GM12875 (cell line): ENCODE results near the gene TEX48.

Experiments used
- H3K4me3 ChIP-seq: one replicate; pipeline ENCODE4 v1.5.1; 2011; ENCODE audit warnings: low read depth, low read length, control low read depth
- CTCF ChIP-seq: IDR thresholded peaks from 2 replicates; pipeline ENCODE4 v1.5.1; 2011; ENCODE audit warnings: low read depth, mild to moderate bottlenecking, control low read depth, inconsistent platforms, low read length, moderate library complexity, borderline replicate concordance; ENCODE audit not compliant: insufficient read depth

The TEX48 gene

GRCh38 chr9:114688379-114688778, 6.4 kb upstream of the TEX48 start:
- no peak for TF ChIP-seq CTCF
- no peak overlapping the region for H3K4me3 ChIP-seq

- TF ChIP-seq CTCF: no peak
- no peak overlapping the region for H3K4me3 ChIP-seq
These were observed 5.0 kb upstream of the TEX48 start for GRCh38 chr9:114687034-114687433.

GRCh38 chr9:114685951-114686350, 4.0 kb upstream of the TEX48 start:
- TF ChIP-seq CTCF: no peak
- H3K4me3 ChIP-seq: no peak overlapping the region

- no peak overlapping the region for H3K4me3 ChIP-seq
- TF ChIP-seq CTCF: no peak
These were observed 2.0 kb upstream of the TEX48 start for GRCh38 chr9:114684036-114684435.

- no peak overlapping the region for H3K4me3 ChIP-seq
These were observed 854 bp upstream of the TEX48 start for GRCh38 chr9:114682846-114683245.

GRCh38 chr9:114680259-114681001, 1.6 kb downstream of the TEX48 start:
- no peak for TF ChIP-seq CTCF
- H3K4me3 ChIP-seq: no peak overlapping the region

More at GRCh38 chr9:114682846-114683245, 854 bp upstream of the TEX48 start:
- no peak for TF ChIP-seq CTCF

- no peak overlapping the region for H3K4me3 ChIP-seq
- no peak for TF ChIP-seq CTCF
These were observed 3.2 kb downstream of the TEX48 start for GRCh38 chr9:114678795-114679194.
